Upper lobe of right lung (tissue), 1 donor: ENCODE results near the gene B3GNT9. TPM values are rescaled to one million over a fixed set of nuclear protein-coding genes. Genes with fewer than 3 reads are reported as not detected.

ENCODE experiments used
- ATAC-seq: fragments of 200-7000 bp; cut with Tn5 transposase; one replicate; pipeline ENCODE4 v1.9.1; 2020; ENCODE audit warnings: mild to moderate bottlenecking, moderate library complexity
- DNase-seq: peaks from one replicate; pipeline ENCODE4 v3.0.0-alpha.2; 2020
- H3K27ac ChIP-seq: fragments of 200-600 bp; one replicate; pipeline ENCODE4 v1.8.0; 2022
- H3K27me3 ChIP-seq: fragments of 200-600 bp; one replicate; pipeline ENCODE4 v1.8.0; 2022; ENCODE audit warnings: mild to moderate bottlenecking
- H3K36me3 ChIP-seq: fragments of 200-600 bp; one replicate; pipeline ENCODE4 v1.8.0; 2022
- H3K4me1 ChIP-seq: fragments of 200-600 bp; one replicate; pipeline ENCODE4 v1.8.0; 2022
- H3K4me3 ChIP-seq: fragments of 200-600 bp; one replicate; pipeline ENCODE4 v1.8.0; 2022; ENCODE audit warnings: mild to moderate bottlenecking
- H3K9me3 ChIP-seq: fragments of 200-600 bp; one replicate; pipeline ENCODE4 v1.8.0; 2022
- CTCF ChIP-seq: fragments of 200-600 bp; IDR thresholded peaks from one replicate; pipeline ENCODE4 v1.8.0; 2022; ENCODE audit warnings: antibody characterized with exemption
- intact Hi-C: fragments of 100-400 bp; cut with DNase I; formaldehyde crosslinking; loops from one replicate; pipeline ENCODE4 v1.11.0; 2022
- total RNA-seq: library from RNA; stranded (reverse); fragmentation: NEBNext Ultra II Directional; extraction: Animal tissue kit (Norgen Biotek cat#: 25700); gene quantifications from one replicate; pipeline ENCODE4 v1.2.1, GENCODE V29; 2021
- donor health status: DM: no; HTN: yes; CAD: no; lungs with severe emphysema.

Gene B3GNT9
- total RNA-seq, 1 donor from 2014 or later = 19.3 TPM

DNA sequence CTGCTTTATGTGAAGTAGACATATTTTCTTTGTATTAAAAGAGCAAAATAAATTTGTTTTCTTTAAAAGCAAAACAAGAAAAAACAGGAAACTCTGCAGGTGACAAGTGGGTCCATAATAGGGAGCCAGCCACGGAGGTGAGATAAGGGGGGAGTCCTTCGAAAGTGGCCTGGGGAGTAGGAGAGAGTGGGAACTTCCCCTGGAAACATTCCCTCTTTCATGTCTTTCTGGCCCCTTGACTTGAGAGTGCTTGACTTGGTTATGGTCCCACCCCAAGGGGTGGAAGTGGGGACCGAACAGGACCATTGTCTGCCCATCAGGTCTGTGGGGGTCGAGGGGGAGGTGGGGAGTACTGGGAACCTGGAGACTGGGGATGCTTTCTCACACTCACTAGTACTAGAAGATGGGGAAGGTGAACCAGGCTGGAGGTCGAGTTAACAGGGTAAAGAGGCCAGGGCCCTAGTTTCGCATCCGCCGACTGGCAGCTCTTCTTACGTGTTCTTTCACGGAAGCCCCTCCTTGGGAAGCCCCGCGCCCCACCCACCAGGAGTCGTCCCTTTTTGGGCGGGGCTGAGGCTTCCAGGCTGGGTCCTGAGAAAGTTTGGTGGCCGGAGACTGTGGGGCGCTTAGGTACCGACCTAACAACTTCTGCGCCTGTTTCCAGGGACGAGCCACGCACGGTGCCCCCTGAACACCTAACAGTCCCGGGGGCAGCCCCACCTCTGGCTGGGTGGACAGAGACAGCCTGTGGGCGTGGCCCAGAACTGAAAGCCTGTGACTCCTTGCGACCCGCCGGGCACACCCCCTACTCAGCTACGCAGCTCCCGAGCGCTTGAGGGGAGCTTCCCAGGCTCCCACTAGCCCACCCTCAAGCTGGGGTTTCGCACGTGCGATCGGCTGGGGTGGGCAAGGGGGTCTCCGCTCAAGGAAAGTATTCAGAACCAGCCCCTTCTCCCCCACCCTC lies 8.1 kb upstream of the B3GNT9 start:
- peak; percentile 6 for ATAC-seq
- peak overlapping the region; percentile 74 for H3K27ac ChIP-seq

DNA sequence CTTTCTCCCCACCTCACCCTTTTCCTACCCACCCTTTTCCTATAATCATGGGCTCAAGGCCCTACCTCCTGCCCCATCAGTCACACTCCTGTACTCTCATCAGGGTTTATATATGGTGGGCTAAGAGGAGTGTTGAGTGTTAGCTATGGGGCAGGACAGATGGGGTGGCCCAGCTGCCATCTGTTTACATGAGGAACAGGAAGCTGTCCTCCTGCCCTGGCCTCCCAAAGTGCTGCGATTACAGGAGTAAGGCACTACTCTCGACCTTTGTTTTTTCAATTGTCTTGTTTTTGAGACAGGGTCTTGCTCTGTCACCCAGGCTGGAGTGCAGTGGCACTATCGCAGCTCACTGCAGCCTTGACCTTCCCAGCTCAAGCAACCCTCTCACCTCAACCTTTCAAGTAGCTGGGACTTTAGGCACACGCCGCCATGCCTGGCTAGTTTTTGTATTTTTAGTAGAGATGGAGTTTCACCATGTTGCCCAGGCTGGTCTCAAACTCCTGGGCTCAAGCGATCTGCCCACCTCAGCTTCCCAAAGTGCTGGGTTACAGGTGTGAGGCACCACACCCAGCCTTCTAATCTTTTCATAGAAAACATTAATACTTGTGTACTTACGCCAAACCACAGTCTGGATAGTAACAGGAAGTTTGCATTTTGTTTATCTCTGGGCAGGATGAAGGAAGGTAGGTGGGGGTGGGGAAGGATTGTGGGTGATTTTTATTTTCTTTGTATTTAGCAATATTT lies 7.3 kb upstream of the B3GNT9 start:
- intact Hi-C loops = loop anchor here (10.0 kb wide), 1 partner anchor 183 kb away; no protein-coding TSS in a partner anchor
- no peak for TF ChIP-seq CTCF
- Histone ChIP-seq H3K36me3 (no peaks in the 10 kb centered on the region), H3K4me1 (peaks cover 26% of the 10 kb centered on the region), H3K27me3 (peaks cover 4% of the 10 kb centered on the region), H3K9me3 (no peaks in the 10 kb centered on the region), H3K4me3 (no peak overlapping the region), H3K27ac (no peak overlapping the region)
- ATAC-seq (no peak), DNase-seq (no peak)

More for the DNA sequence above, 8.1 kb upstream of the B3GNT9 start:
- H3K36me3 ChIP-seq = no peaks in the 10 kb centered on the region
- H3K4me3 ChIP-seq = peak overlapping the region; percentile 87
- DNase-seq = peak; percentile 83
- H3K9me3 ChIP-seq = no peaks in the 10 kb centered on the region
- peaks cover 10% of the 10 kb centered on the region for H3K27me3 ChIP-seq
- H3K4me1 ChIP-seq = peaks cover 34% of the 10 kb centered on the region
- intact Hi-C loops = loop anchor here (10.0 kb wide), 1 partner anchor 184 kb away; no protein-coding TSS in a partner anchor
- no peak for TF ChIP-seq CTCF

GRCh38 chr16:67157106-67157748 lies 6.4 kb upstream of the B3GNT9 start:
- ATAC-seq = no peak
- intact Hi-C loops = loop anchor here (10.0 kb wide), 1 partner anchor 182 kb away; no protein-coding TSS in a partner anchor
- no peak overlapping the region for H3K27ac ChIP-seq
- DNase-seq = no peak
- no peak for TF ChIP-seq CTCF
- no peaks in the 10 kb centered on the region for H3K27me3 ChIP-seq
- H3K4me1 ChIP-seq = peaks cover 18% of the 10 kb centered on the region
- H3K9me3 ChIP-seq = no peaks in the 10 kb centered on the region
- H3K36me3 ChIP-seq = no peaks in the 10 kb centered on the region
- no peak overlapping the region for H3K4me3 ChIP-seq

DNA sequence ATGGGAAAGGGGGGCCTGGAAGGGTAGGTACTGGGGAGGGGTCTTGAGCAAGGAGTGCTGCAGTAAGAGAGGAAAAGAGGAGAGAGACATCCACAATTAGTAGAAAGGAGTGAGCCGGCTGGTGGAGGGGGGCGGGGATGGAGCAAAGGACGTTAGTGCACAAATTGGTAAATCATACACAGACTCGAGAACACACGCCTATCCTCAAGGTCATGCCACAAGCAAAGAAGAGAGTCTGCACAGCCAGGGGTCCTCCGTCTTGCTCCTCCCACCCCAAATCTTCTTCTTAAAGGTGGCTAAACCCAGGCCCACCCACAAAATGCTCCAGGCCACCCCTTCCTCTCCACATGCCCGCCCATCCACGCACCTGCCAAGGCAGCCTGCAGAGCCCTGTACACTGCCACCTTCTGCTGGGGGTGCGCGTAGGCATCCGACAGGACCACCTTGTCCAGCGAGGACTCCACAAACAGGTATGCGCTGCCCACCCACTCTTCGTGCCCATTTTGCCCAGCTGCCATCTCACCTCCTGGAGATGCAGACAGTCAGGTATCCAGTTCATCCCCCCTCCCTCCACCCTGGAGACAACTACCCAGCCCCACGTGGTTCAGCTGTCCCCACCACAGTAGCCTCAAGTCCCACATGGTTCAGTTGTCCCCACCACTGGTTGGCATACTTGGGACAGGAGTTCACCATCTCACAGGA lies 5.5 kb upstream of the B3GNT9 start:
- no peaks in the 10 kb centered on the region for H3K36me3 ChIP-seq
- H3K27ac ChIP-seq = no peak overlapping the region
- no peak overlapping the region for H3K4me3 ChIP-seq
- intact Hi-C loops = loop anchor here (10.0 kb wide), 1 partner anchor 181 kb away; no protein-coding TSS in a partner anchor
- TF ChIP-seq CTCF = no peak
- no peak for DNase-seq
- peaks cover 10% of the 10 kb centered on the region for H3K4me1 ChIP-seq
- no peaks in the 10 kb centered on the region for H3K27me3 ChIP-seq
- ATAC-seq = no peak
- no peaks in the 10 kb centered on the region for H3K9me3 ChIP-seq
